Gastrocnemius medialis (tissue), 4 donors: ENCODE results near the gene TSPAN1.

Source experiments
- CTCF ChIP-seq, 5 experiments: fragments of 450-650 bp in 3 of 5; fragments of 200-600 bp in 2 of 5; sonication (generic) in 2 of 5; IDR thresholded peaks in 4 of 5; conservative IDR thresholded peaks in 1 of 5; 1 replicate in 4 of 5; 2 replicates in 1 of 5; pipeline ENCODE4 v1.5.1; 2016 to 2019; ENCODE audit warnings: antibody characterized with exemption in 5 of 5, mild to moderate bottlenecking in 3 of 5, moderate library complexity in 3 of 5
- POLR2A ChIP-seq, 2 donors: fragments of 450-650 bp; IDR thresholded peaks; one replicate each; pipeline ENCODE4 v1.6.1; 2017; ENCODE audit warnings: antibody characterized with exemption in 2 of 2, mild to moderate bottlenecking in 2 of 2, moderate library complexity in 2 of 2

- no peak for TF ChIP-seq CTCF (IDR thresholded peaks at IDR 0.05 in 4 of 5, conservative IDR thresholded peaks at IDR 0.05 in 1 of 5)
- no peak for TF ChIP-seq POLR2A (IDR thresholded peaks at IDR 0.05)
Measured at GRCh38 chr1:46196609-46197008, 21.7 kb downstream of the TSPAN1 start.
